MV-4-11 (cell line): ENCODE results near the gene AXIN1.
A peak's percentile ranks its signal among the peaks of the same experiment; 100 is the strongest.
"Not testable (repeated sequence)": the region's sequence is repeated elsewhere in the genome, so short reads cannot be mapped to it uniquely, and the experiment has no call there.

Experiments
- DNase-seq: peaks from one replicate; lab custom pipeline; 2025; lab: John Stamatoyannopoulos, UW

The AXIN1 gene

GRCh38 chr16:370443-370842, 17.9 kb upstream of the AXIN1 start, which contains the start of gene MRPL28:
TSS of gene MRPL28 (minus strand) at chr16:370538. CDS start at chr16:370218, 320 bp downstream.
- peak; percentile 90 for DNase-seq

GRCh38 chr16:369866-370436, 17.4 kb upstream of the AXIN1 start:
- no peak for DNase-seq

- DNase-seq = no peak
Observed at GRCh38 chr16:369275-369865, 16.8 kb upstream of the AXIN1 start.

- no peak for DNase-seq
Observed at GRCh38 chr16:368388-369158, 16.1 kb upstream of the AXIN1 start.

GRCh38 chr16:367333-367903, 14.9 kb upstream of the AXIN1 start:
- DNase-seq = no peak

GRCh38 chr16:366476-366875, 14.0 kb upstream of the AXIN1 start:
- no peak for DNase-seq

GRCh38 chr16:364595-365491, 12.3 kb upstream of the AXIN1 start:
- no peak for DNase-seq

GRCh38 chr16:363766-364490, 11.4 kb upstream of the AXIN1 start:
- no peak for DNase-seq

GRCh38 chr16:363110-363765, 10.7 kb upstream of the AXIN1 start:
- DNase-seq = no peak

GRCh38 chr16:362702-362999, 10.1 kb upstream of the AXIN1 start:
- not testable (repeated sequence) for DNase-seq

GRCh38 chr16:361872-362701, 9.6 kb upstream of the AXIN1 start:
- peak; percentile 38 for DNase-seq

- DNase-seq = no peak
Observed at GRCh38 chr16:361341-361871, 8.9 kb upstream of the AXIN1 start.

GRCh38 chr16:360698-361336, 8.3 kb upstream of the AXIN1 start:
- DNase-seq = no peak

GRCh38 chr16:359871-360697, 7.6 kb upstream of the AXIN1 start:
- DNase-seq = no peak

GRCh38 chr16:359067-359763, 6.7 kb upstream of the AXIN1 start:
- no peak for DNase-seq

- DNase-seq = no peak
Observed at GRCh38 chr16:356741-357140, 4.2 kb upstream of the AXIN1 start.

- no peak for DNase-seq
Observed at GRCh38 chr16:354971-355461, 2.5 kb upstream of the AXIN1 start.
